CD4-positive, alpha-beta T cell (primary cell): ENCODE results near the gene CCDC183. TPM values are rescaled to one million over a fixed set of nuclear protein-coding genes. Genes with fewer than 3 reads are reported as not detected.

Experiments used
- ATAC-seq: fragments of 200-7000 bp; cut with Tn5 transposase; one replicate; pipeline ENCODE4 v1.10.0; 2022; ENCODE audit warnings: mild to moderate bottlenecking; ENCODE audit not compliant: poor library complexity
- CTCF ChIA-PET: fragments of 350-600 bp; sonication (Branson Sonifier 250); formaldehyde crosslinking; loops from one replicate; lab custom pipeline; 2021; ENCODE audit warnings: antibody characterized with exemption, inconsistent platforms; lab: Charles Lee
- POLR2A ChIA-PET: fragments of 350-600 bp; sonication (Branson Sonifier 250); formaldehyde crosslinking; loops from one replicate; lab custom pipeline; 2021; ENCODE audit warnings: antibody characterized with exemption, inconsistent platforms; lab: Charles Lee
- DNase-seq, 14 experiments: peaks; one replicate each; pipeline ENCODE4 v3.0.0-alpha.2; 2013 to 2020; ENCODE audit warnings: mixed read lengths in 2 of 14
- H3K27ac ChIP-seq, 2 donors: one replicate each; pipeline versions ENCODE4 v1.5.1 to v1.7.0; 2013; ENCODE audit warnings: low read length in 2 of 2, low read depth in 1 of 2, mild to moderate bottlenecking in 1 of 2
- H3K27me3 ChIP-seq, 2 experiments: 1 replicate in 1 of 2; 2 replicates in 1 of 2; pipeline versions ENCODE4 v1.6.1 to v1.7.0; 2013; ENCODE audit warnings: low read length in 2 of 2, control low read depth in 1 of 2, mild to moderate bottlenecking in 1 of 2, moderate library complexity in 1 of 2; ENCODE audit not compliant: insufficient read depth in 2 of 2, control insufficient read depth in 1 of 2
- H3K36me3 ChIP-seq: one replicate; pipeline ENCODE4 v1.6.1; 2013; ENCODE audit warnings: low read length, control low read depth; ENCODE audit not compliant: insufficient read depth
- H3K4me1 ChIP-seq: one replicate; pipeline ENCODE4 v1.6.1; 2013; ENCODE audit warnings: low read length, control low read depth; ENCODE audit not compliant: insufficient read depth
- H3K4me3 ChIP-seq: one replicate; pipeline ENCODE4 v1.5.1; 2013; ENCODE audit warnings: mild to moderate bottlenecking, low read length, moderate library complexity
- H3K9me3 ChIP-seq, 2 experiments: 1 replicate in 1 of 2; 2 replicates in 1 of 2; pipeline versions ENCODE4 v1.6.1 to v1.7.0; 2013; ENCODE audit warnings: low read length in 2 of 2, mild to moderate bottlenecking in 2 of 2, control low read depth in 1 of 2, moderate library complexity in 1 of 2; ENCODE audit not compliant: control insufficient read depth in 1 of 2, insufficient read depth in 1 of 2
- H3K27ac Mint-ChIP-seq: one replicate; pipeline ENCODE4 v1.8.0; 2020; ENCODE audit warnings: mixed read lengths
- H3K27me3 Mint-ChIP-seq: one replicate; pipeline ENCODE4 v1.8.0; 2021; ENCODE audit warnings: mixed read lengths
- H3K36me3 Mint-ChIP-seq: one replicate; pipeline ENCODE4 v1.8.0; 2021; ENCODE audit warnings: low read depth, mixed read lengths
- H3K4me1 Mint-ChIP-seq: one replicate; pipeline ENCODE4 v1.8.0; 2021; ENCODE audit warnings: low read depth, mixed read lengths
- H3K4me3 Mint-ChIP-seq: one replicate; pipeline ENCODE4 v1.8.0; 2020; ENCODE audit warnings: mild to moderate bottlenecking, mixed read lengths
- H3K9me3 Mint-ChIP-seq: one replicate; pipeline ENCODE4 v1.8.0; 2020; ENCODE audit warnings: mixed read lengths
- CTCF ChIP-seq: fragments of 200-600 bp; IDR thresholded peaks from one replicate; pipeline ENCODE4 v1.8.0; 2022; ENCODE audit warnings: antibody characterized with exemption, mild to moderate bottlenecking
- intact Hi-C, 2 experiments: fragments of 100-400 bp; cut with DNase I in 1 of 2; cut with micrococcal nuclease in 1 of 2; formaldehyde crosslinking; loops; one replicate each; pipeline versions ENCODE4 v1.15.1 to v1.9.0; 2023 to 2025; cut with DNase I, micrococcal nuclease
- total RNA-seq, 174 experiments: library from RNA in 2 of 174; stranded (reverse) in 2 of 174; gene quantifications; one replicate each; pipeline ENCODE4 v1.2.3 and lab custom pipeline; 2021 to 2026

Gene CCDC183
- total RNA-seq, 2 experiments from 2014 or later, result 3.0 to 4.6 TPM

- peak overlapping the region; percentile 84 for H3K4me3 ChIP-seq
- H3K27ac ChIP-seq, result no peak overlapping the region
- ATAC-seq (no peak), DNase-seq (peak in 1 of 14 experiments; percentile 48)
- intact Hi-C loops, result loop anchor here in 1 of 2 experiments (1.0 to 10.0 kb wide), 3 partner anchors 34 to 98 kb away; partner anchors contain the start of genes C8G, FBXW5 and RABL6
- H3K36me3 ChIP-seq, result peaks cover 10% of the 10 kb centered on the region
- H3K4me1 ChIP-seq, result peaks cover 65% of the 10 kb centered on the region
- peaks cover 15 to 24% of the 10 kb centered on the region in 2 experiments for H3K27me3 ChIP-seq
- TF ChIP-seq CTCF, result no peak
- peaks cover 17% of the 10 kb centered on the region for H3K4me1 Mint-ChIP-seq
- H3K27ac Mint-ChIP-seq, result peak overlapping the region; percentile 42
- H3K9me3 ChIP-seq, result peaks cover 0 to 15% of the 10 kb centered on the region in 2 experiments
- CTCF ChIA-PET, result no interaction called here
- H3K4me3 Mint-ChIP-seq, result peak overlapping the region; percentile 82
- POLR2A ChIA-PET, result interaction anchor here (1.1 to 1.7 kb wide), 7 partner anchors 17 to 149 kb away, joined by 3 to 6 read pairs (median 4); partner anchors contain the start of genes CLIC3, EDF1 and TRAF2
- H3K27me3 Mint-ChIP-seq, result peaks cover 30% of the 10 kb centered on the region
- H3K9me3 Mint-ChIP-seq, result no peaks in the 10 kb centered on the region
- H3K36me3 Mint-ChIP-seq, result peaks cover 8% of the 10 kb centered on the region
These were observed 51.1 kb downstream of the CCDC183 start for GRCh38 chr9:136847088-136847825.

- H3K27ac ChIP-seq, result no peak overlapping the region
- intact Hi-C loops, result loop anchor here in 1 of 2 experiments (1.0 to 10.0 kb wide), 4 partner anchors 33 to 97 kb away; partner anchors contain the start of genes C8G, FBXW5, RABL6 and TRAF2
- H3K4me1 ChIP-seq, result peaks cover 59% of the 10 kb centered on the region
- Mint-ChIP-seq H3K27ac (peak overlapping the region; percentile 42), H3K9me3 (no peaks in the 10 kb centered on the region), H3K4me3 (peak overlapping the region; percentile 82), H3K27me3 (peaks cover 28% of the 10 kb centered on the region), H3K4me1 (peaks cover 15% of the 10 kb centered on the region), H3K36me3 (peaks cover 8% of the 10 kb centered on the region)
- H3K27me3 ChIP-seq, result peaks cover 15 to 23% of the 10 kb centered on the region in 2 experiments
- POLR2A ChIA-PET, result interaction anchor here (1.3 to 1.7 kb wide), 5 partner anchors 16 to 148 kb away, joined by 3 to 5 read pairs (median 4); partner anchors contain the start of genes CLIC3 and TRAF2
- TF ChIP-seq CTCF, result no peak
- CTCF ChIA-PET, result no interaction called here
- peaks cover 0 to 15% of the 10 kb centered on the region in 2 experiments for H3K9me3 ChIP-seq
- H3K4me3 ChIP-seq, result peak overlapping the region; percentile 84
- ATAC-seq (no peak), DNase-seq (peak; percentile 32 to 81 (median 54))
- peaks cover 10% of the 10 kb centered on the region for H3K36me3 ChIP-seq
These were observed 51.8 kb downstream of the CCDC183 start for GRCh38 chr9:136847826-136848392.

GRCh38 chr9:136848393-136849037, 52.4 kb downstream of the CCDC183 start:
- intact Hi-C loops, result loop anchor here (1.0 to 10.0 kb wide), 7 partner anchors 18 to 96 kb away; partner anchors contain the start of genes FBXW5 (in 2 of the 2), RABL6 (in 2 of the 2), TRAF2 (in 2 of the 2) and C8G (in 1 of the 2)
- no peak for TF ChIP-seq CTCF
- CTCF ChIA-PET, result no interaction called here
- peaks cover 13% of the 10 kb centered on the region for H3K4me1 Mint-ChIP-seq
- H3K27ac ChIP-seq, result no peak overlapping the region
- DNase-seq, result peak in 5 of 14 experiments; percentile 14 to 61 (median 32)
- peak overlapping the region; percentile 91 for H3K27ac Mint-ChIP-seq
- peaks cover 15 to 17% of the 10 kb centered on the region in 2 experiments for H3K27me3 ChIP-seq
- peaks cover 0 to 15% of the 10 kb centered on the region in 2 experiments for H3K9me3 ChIP-seq
- H3K36me3 Mint-ChIP-seq, result peaks cover 8% of the 10 kb centered on the region
- no peaks in the 10 kb centered on the region for H3K9me3 Mint-ChIP-seq
- POLR2A ChIA-PET, result interaction anchor here (1.3 to 1.7 kb wide), 3 partner anchors 38 to 54 kb away, joined by 3 to 5 read pairs (median 4); partner anchors contain the start of gene TRAF2
- peaks cover 10% of the 10 kb centered on the region for H3K36me3 ChIP-seq
- H3K27me3 Mint-ChIP-seq, result peaks cover 25% of the 10 kb centered on the region
- ATAC-seq, result no peak
- peak overlapping the region; percentile 97 for H3K4me3 Mint-ChIP-seq
- H3K4me3 ChIP-seq, result peak overlapping the region; percentile 84
- peaks cover 53% of the 10 kb centered on the region for H3K4me1 ChIP-seq
